GM12878 (cell line): ENCODE results near the gene FUZ. TPM values are rescaled to one million over a fixed set of nuclear protein-coding genes. Genes with fewer than 3 reads are reported as not detected.
A peak's percentile ranks its signal among the peaks of the same experiment; 100 is the strongest.

Source experiments
- ATAC-seq: fragments of 200-7000 bp; cut with Tn5 transposase; 3 replicates; pipeline ENCODE4 v1.9.1; 2020; ENCODE audit warnings: mild to moderate bottlenecking, moderate library complexity
- BruUV-seq: library from RNA; stranded (reverse); fragments of 400-500 nt; replicated peaks from 2 replicates; lab custom pipeline; 2021; lab: Mats Ljungman, UMichigan
- CTCF ChIA-PET: fragments of 300-600 bp; sonication (Branson Sonifier 250); formaldehyde crosslinking; extraction: SDS; loops from one replicate; lab custom pipeline; 2021; ENCODE audit warnings: inconsistent platforms; lab: Yijun Ruan, JAX
- POLR2A ChIA-PET: fragments of 350-600 bp; formaldehyde crosslinking; extraction: SDS; loops from one replicate; lab custom pipeline; 2021; ENCODE audit warnings: inconsistent platforms; lab: Charles Lee
- RAD21 ChIA-PET: fragments of 300-600 bp; sonication (Branson Sonifier 250); formaldehyde crosslinking; loops from one replicate; lab custom pipeline; 2023; ENCODE audit warnings: antibody characterized with exemption; ENCODE audit not compliant: unreplicated experiment; lab: Charles Lee
- SMC1A ChIA-PET: fragments of 300-600 bp; sonication (Branson Sonifier 250); formaldehyde crosslinking; loops from one replicate; lab custom pipeline; 2023; ENCODE audit not compliant: unreplicated experiment, uncharacterized antibody; lab: Charles Lee
- DNase-seq: peaks from one replicate; pipeline ENCODE4 v3.0.0-alpha.2; 2011; ENCODE audit warnings: low read depth, low spot score
- FAIRE-seq: peaks from 3 replicates; lab custom pipeline; 2011; peaks lifted over from hg19 to GRCh38; lab: Jason Lieb, UNC
- H2AFZ ChIP-seq: 2 replicates; pipeline ENCODE4 v1.6.0; 2011; ENCODE audit warnings: low read depth, low read length, control low read depth; ENCODE audit not compliant: control insufficient read depth
- H3K27ac ChIP-seq: 2 replicates; pipeline ENCODE4 v1.5.1; 2011; ENCODE audit warnings: control low read depth; ENCODE audit not compliant: control insufficient read depth, insufficient read depth
- H3K27me3 ChIP-seq, 2 experiments: replicated peaks in 1 of 2; 2 replicates each; pipeline versions ENCODE4 v1.6.0 to v1.6.1; 2011; ENCODE audit warnings: low read length in 1 of 2; ENCODE audit not compliant: control insufficient read depth in 2 of 2, insufficient read depth in 2 of 2
- H3K36me3 ChIP-seq, 2 experiments: 2 replicates each; pipeline ENCODE4 v1.5.1; 2011; ENCODE audit warnings: low read length in 1 of 2; ENCODE audit not compliant: control insufficient read depth in 2 of 2, insufficient read depth in 2 of 2
- H3K4me1 ChIP-seq: 2 replicates; pipeline ENCODE4 v1.6.1; 2011; ENCODE audit warnings: mild to moderate bottlenecking, low read length, moderate library complexity, mixed read lengths; ENCODE audit not compliant: control insufficient read depth, insufficient read depth
- H3K4me2 ChIP-seq: 2 replicates; pipeline ENCODE4 v1.6.0; 2011; ENCODE audit warnings: control low read depth; ENCODE audit not compliant: control insufficient read depth, insufficient read depth
- H3K4me3 ChIP-seq: fragments of 200-600 bp; sonication (generic); 2 replicates; pipeline ENCODE4 v1.5.1; 2016
- H3K79me2 ChIP-seq: 2 replicates; pipeline ENCODE4 v1.6.0; 2011; ENCODE audit warnings: low read length; ENCODE audit not compliant: control insufficient read depth, insufficient read depth
- H3K9ac ChIP-seq: 2 replicates; pipeline ENCODE4 v1.8.0; 2011; ENCODE audit warnings: low read length, control low read depth, mixed read lengths; ENCODE audit not compliant: control insufficient read depth, insufficient read depth
- H3K9me3 ChIP-seq: replicated peaks from 3 replicates; pipeline ENCODE4 v1.5.1; 2011; ENCODE audit warnings: mild to moderate bottlenecking, low read length; ENCODE audit not compliant: control insufficient read depth, insufficient read depth
- H4K20me1 ChIP-seq: 2 replicates; pipeline ENCODE4 v1.6.0; 2011; ENCODE audit not compliant: control insufficient read depth, insufficient read depth
- ATF7 ChIP-seq: fragments of 450-650 bp; IDR thresholded peaks from 2 replicates; pipeline ENCODE4 v1.6.1; 2016; ENCODE audit warnings: low read depth, mild to moderate bottlenecking
- BMI1 ChIP-seq: fragments of 450-650 bp; IDR thresholded peaks from 2 replicates; pipeline ENCODE4 v1.6.1; 2016; ENCODE audit warnings: mild to moderate bottlenecking, moderate library complexity, borderline replicate concordance
- CBX5 ChIP-seq: sonication (generic); IDR thresholded peaks from 2 replicates; pipeline ENCODE4 v1.6.1; 2016; ENCODE audit warnings: low read depth, moderate library complexity, mild to moderate bottlenecking, inconsistent platforms
- CREB1 ChIP-seq: IDR thresholded peaks from 2 replicates; pipeline ENCODE4 v1.6.1; 2012; ENCODE audit warnings: low read depth, mild to moderate bottlenecking, inconsistent platforms
- GATAD2B ChIP-seq: fragments of 450-650 bp; conservative IDR thresholded peaks from 2 replicates; pipeline ENCODE4 v1.6.1; 2017; ENCODE audit warnings: low read depth, mild to moderate bottlenecking, moderate library complexity
- POLR2A ChIP-seq: IDR thresholded peaks from 2 replicates; pipeline ENCODE4 v1.6.1; 2011; ENCODE audit warnings: low read depth, mild to moderate bottlenecking, low read length
- RCOR1 ChIP-seq: conservative IDR thresholded peaks from 2 replicates; pipeline ENCODE4 v1.6.1; 2012; ENCODE audit warnings: low read depth, low read length, improper control_type of control experiment
- SMAD5 ChIP-seq: IDR thresholded peaks from 2 replicates; pipeline ENCODE4 v1.6.1; 2016; ENCODE audit warnings: antibody characterized with exemption, low read depth
- WGBS: methylation state at CpG from one replicate; pipeline ENCODE4 v1.1.6; 2016; ENCODE audit warnings: low lambda C conversion rate; ENCODE audit not compliant: insufficient replicate concordance, insufficient coverage; ENCODE audit errors: missing lambda C conversion rate; 5-methylcytosine and 5-hydroxymethylcytosine counted together
- in situ Hi-C: fragments of 300-500 bp; cut with MboI; formaldehyde crosslinking; loops from 9 replicates; pipeline ENCODE4 v1.14.3; 2018; ENCODE audit warnings: mixed read lengths
- intact Hi-C: fragments of 100-400 bp; cut with micrococcal nuclease; formaldehyde crosslinking; loops from one replicate; pipeline ENCODE4 v1.14.2; 2022; ENCODE audit not compliant: unreplicated experiment
- polyA plus RNA-seq, 11 experiments: library from polyadenylated mRNA; depleted of rRNA in 4 of 11; unstranded in 6 of 11; stranded (reverse) in 5 of 11; fragments of >200 nt; fragmentation: Nextera tagmentation in 4 of 11; fragmentation: Illumina TruSeq in 1 of 11; extraction: Ambion mirVana in 4 of 11; extraction: Trizol in 1 of 11; gene quantifications; 1 replicate in 1 of 11; 2 replicates in 10 of 11; pipeline versions ENCODE4 v1.2.1 to v1.2.3, GENCODE V29; 2011 to 2016; ENCODE audit warnings: inconsistent platforms in 2 of 11, missing spikeins in 2 of 11, low read depth in 1 of 11
- total RNA-seq, 4 experiments: library from RNA; depleted of rRNA in 3 of 4; stranded (reverse); fragments of >200 nt in 3 of 4; fragmentation: Illumina TruSeq in 1 of 4; extraction: Trizol in 1 of 4; gene quantifications; 2 replicates each; pipeline versions ENCODE4 v1.2.1 to v1.2.3, GENCODE V29; 2013 to 2021
- TF ChIP-seq, protein P1 (sequence below): fragments of 450-650 bp; IDR thresholded peaks from 2 replicates; pipeline ENCODE4 v1.6.1; 2017; ENCODE audit warnings: borderline replicate concordance

FUZ gene
- total and polyA plus RNA-seq, 10 of the 15 experiments (the other 5 are each of a cell fraction or from before 2014, with no cell fraction given): 0.18 to 11.5 (median 8.8) TPM

DNA sequence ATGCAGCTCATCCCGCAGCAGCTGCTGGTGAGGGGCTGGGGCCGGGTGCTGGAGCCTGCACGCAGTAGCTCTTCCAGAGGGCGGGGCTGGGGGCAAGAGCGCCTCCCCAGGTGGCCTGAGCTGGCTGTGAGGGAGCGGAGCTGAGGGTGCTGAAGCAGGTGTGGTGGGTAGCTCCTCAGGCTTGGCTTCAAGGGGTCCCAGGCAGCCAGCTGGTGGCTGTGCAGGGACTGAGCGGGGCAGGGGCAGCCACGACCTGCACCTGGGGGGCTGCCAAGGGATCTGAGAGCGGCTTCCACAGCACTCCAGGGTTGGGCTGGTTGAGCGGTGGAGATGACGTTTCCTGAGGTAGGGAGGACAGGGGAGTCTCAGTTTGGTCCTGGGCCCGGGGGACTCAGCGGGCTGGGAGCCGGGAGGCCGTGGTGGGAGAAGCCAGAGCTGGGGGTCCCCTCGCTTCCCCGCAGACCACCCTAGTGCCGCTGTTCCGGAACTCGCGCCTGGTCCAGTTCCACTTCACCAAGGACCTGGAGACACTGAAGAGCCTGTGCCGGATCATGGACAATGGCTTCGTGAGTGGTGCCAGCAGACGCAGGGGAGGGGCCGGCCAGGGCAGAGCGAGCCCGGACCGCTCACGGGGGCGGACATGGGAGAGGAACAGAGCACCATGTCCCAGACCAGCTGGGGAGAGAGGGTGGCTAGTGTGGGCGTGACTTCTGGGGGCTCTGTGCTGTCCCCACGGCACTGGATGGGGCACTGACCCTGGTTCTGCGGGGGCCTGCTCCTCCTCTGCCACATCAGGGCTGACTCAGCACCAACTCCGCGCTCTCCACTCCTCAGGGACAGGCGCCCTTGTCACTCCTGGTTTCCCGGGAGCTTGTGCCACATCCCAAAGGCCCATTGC is 45.2 kb upstream of the FUZ start:
- no peak overlapping the region for H3K4me2 ChIP-seq
- no peak for ATAC-seq
- TF ChIP-seq RCOR1: no peak
- no peak for TF ChIP-seq GATAD2B
- 0 out of 2 replicates have a peak, but pooled peaks have one; percentile 31 for TF ChIP-seq SMAD5
- TF ChIP-seq POLR2A: peak; percentile 58
- ChIA-PET POLR2A (interaction anchor here (1.0 to 1.8 kb wide), 2 partner anchors 11 to 71 kb away, joined by 3 to 7 read pairs; no protein-coding TSS in a partner anchor), SMC1A (no interaction called here), RAD21 (no interaction called here), CTCF (no interaction called here)
- in situ Hi-C loops (no loop called here), intact Hi-C loops (no loop called here)
- FAIRE-seq: no peak
- WGBS: 88% methylated on average over 30 of the region's 37 CpGs
- no TSS peak for BruUV-seq
- H3K4me3 ChIP-seq: no peak overlapping the region
- H2AFZ ChIP-seq: no peak overlapping the region
- DNase-seq: no peak
- H3K27me3 ChIP-seq: no peaks in the 10 kb centered on the region
- H3K27ac ChIP-seq: no peak overlapping the region
- no peak overlapping the region for H3K9ac ChIP-seq
- no peaks in the 10 kb centered on the region for H4K20me1 ChIP-seq
- peaks cover under 1 to 24% of the 10 kb centered on the region in 2 experiments; a peak in 3 of 4 replicates for H3K36me3 ChIP-seq
- H3K79me2 ChIP-seq: no peaks in the 10 kb centered on the region; the same call in 1 of the 2 replicates
- no peaks in the 10 kb centered on the region for H3K9me3 ChIP-seq
- no peaks in the 10 kb centered on the region for H3K4me1 ChIP-seq

DNA sequence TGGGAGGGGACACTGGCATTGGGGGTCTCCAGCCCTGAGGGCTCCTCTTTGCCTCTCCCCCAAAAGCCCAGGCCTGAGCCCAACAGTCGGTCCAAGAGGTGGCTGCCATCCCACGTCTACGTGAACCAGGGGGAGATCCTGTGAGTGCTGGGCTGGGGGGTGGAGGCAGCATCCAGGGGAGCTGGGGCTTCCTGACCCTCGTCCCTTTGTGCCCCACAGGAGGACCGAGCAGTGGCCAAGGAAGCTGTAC is 44.7 kb upstream of the FUZ start:
- Histone ChIP-seq H3K36me3 (peaks cover 0 to 21% of the 10 kb centered on the region in 2 experiments; a peak in 3 of 4 replicates), H3K4me2 (no peak overlapping the region), H4K20me1 (no peaks in the 10 kb centered on the region), H3K9ac (no peak overlapping the region), H3K4me3 (no peak overlapping the region), H3K27me3 (no peaks in the 10 kb centered on the region), H3K27ac (no peak overlapping the region), H3K4me1 (peaks cover 2% of the 10 kb centered on the region), H3K9me3 (no peaks in the 10 kb centered on the region), H3K79me2 (peaks cover under 1% of the 10 kb centered on the region), H2AFZ (no peak overlapping the region)
- DNase-seq (no peak), FAIRE-seq (no peak), ATAC-seq (no peak)
- TF ChIP-seq, protein P1, sequence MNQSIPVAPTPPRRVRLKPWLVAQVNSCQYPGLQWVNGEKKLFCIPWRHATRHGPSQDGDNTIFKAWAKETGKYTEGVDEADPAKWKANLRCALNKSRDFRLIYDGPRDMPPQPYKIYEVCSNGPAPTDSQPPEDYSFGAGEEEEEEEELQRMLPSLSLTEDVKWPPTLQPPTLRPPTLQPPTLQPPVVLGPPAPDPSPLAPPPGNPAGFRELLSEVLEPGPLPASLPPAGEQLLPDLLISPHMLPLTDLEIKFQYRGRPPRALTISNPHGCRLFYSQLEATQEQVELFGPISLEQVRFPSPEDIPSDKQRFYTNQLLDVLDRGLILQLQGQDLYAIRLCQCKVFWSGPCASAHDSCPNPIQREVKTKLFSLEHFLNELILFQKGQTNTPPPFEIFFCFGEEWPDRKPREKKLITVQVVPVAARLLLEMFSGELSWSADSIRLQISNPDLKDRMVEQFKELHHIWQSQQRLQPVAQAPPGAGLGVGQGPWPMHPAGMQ: no peak
- TF ChIP-seq CREB1 (no peak), POLR2A (peak; percentile 3; the same call in 1 of the 2 replicates), ATF7 (no peak), CBX5 (no peak), BMI1 (no peak)
- SMC1A ChIA-PET: no interaction called here
- in situ Hi-C loops (no loop called here), intact Hi-C loops (no loop called here)
- POLR2A ChIA-PET: interaction anchor here (1.0 to 1.8 kb wide), 2 partner anchors 11 to 72 kb away, joined by 3 to 7 read pairs; no protein-coding TSS in a partner anchor
- 82% methylated on average over 5 of the region's 5 CpGs for WGBS
- no TSS peak for BruUV-seq
- CTCF ChIA-PET: no interaction called here
- RAD21 ChIA-PET: no interaction called here
